Myometrial cell (primary cell): ENCODE data around the gene SMIM20. TPM values are rescaled to one million over a fixed set of nuclear protein-coding genes. Genes with fewer than 3 reads are reported as not detected.

ENCODE experiments used
- total RNA-seq: library from RNA; depleted of rRNA; stranded (reverse); fragments of >200 nt; gene quantifications from 2 replicates; pipeline ENCODE4 v1.2.3, GENCODE V29; 2015

SMIM20 gene
- 36.9 and 37.5 TPM in 2 replicates for total RNA-seq

GRCh38 chr4:25913851-25914669 lies at the start of gene SMIM20:
Gene SMIM20 (plus strand): TSS chr4:25914220. CDS start chr4:25914314, 94 bp downstream.

Other genes starting within 250 kb of the SMIM20 start
- gene SEL1L3, start 51.2 kb upstream of the SMIM20 start, total RNA-seq = 4.3 and 9.2 TPM in 2 replicates